GM21576 (cell line): ENCODE results near the gene ANKRD11.
"Not testable (repeated sequence)": the region's sequence is repeated elsewhere in the genome, so short reads cannot be mapped to it uniquely, and the experiment has no call there.

Experiments
- ATAC-seq: cut with Tn5 transposase; IDR thresholded peaks from one replicate; pipeline ENCODE4 v1.9.1; 2021; ENCODE audit warnings: mild to moderate bottlenecking, moderate library complexity; ENCODE audit not compliant: unreplicated experiment

ANKRD11 gene

GRCh38 chr16:89334050-89334449 is 156.3 kb downstream of the ANKRD11 start:
- ATAC-seq = no peak

GRCh38 chr16:89333401-89334001 is 156.9 kb downstream of the ANKRD11 start:
- ATAC-seq = not testable (repeated sequence)

- ATAC-seq = no peak
These were observed 157.5 kb downstream of the ANKRD11 start for GRCh38 chr16:89332902-89333245.

DNA sequence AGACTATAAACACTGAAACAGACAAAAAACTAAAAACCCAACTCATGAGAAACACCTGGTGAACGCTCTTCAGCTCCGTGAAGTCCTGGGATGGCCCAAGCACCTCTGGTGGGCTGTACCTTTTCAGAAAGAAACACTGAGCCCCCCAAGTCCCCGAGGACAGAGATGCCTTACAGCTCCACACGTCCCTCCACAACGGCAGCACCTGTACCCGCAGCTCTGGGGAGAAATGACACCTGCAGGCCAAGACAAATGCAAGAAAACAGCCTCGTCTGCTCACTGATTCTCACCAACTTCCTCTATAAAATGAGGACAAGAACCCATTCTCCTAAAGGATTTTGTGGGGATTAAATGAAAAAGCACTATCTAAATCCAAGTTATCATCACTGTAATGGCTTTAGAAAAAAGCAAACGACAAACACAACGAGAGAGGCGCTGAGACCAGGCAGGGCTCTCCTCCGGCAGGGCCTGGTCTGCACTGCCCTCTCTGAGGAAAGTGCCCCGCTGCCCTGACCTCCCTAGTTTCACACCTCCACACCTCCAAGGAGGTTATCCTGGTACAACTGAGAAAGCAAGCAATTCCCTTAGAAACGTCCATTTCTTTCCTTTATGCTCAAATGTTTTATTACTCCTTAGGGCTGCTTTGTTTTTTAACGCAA is 158.0 kb downstream of the ANKRD11 start:
- no peak for ATAC-seq

GRCh38 chr16:89331371-89332109 is 158.8 kb downstream of the ANKRD11 start:
- no peak for ATAC-seq

DNA sequence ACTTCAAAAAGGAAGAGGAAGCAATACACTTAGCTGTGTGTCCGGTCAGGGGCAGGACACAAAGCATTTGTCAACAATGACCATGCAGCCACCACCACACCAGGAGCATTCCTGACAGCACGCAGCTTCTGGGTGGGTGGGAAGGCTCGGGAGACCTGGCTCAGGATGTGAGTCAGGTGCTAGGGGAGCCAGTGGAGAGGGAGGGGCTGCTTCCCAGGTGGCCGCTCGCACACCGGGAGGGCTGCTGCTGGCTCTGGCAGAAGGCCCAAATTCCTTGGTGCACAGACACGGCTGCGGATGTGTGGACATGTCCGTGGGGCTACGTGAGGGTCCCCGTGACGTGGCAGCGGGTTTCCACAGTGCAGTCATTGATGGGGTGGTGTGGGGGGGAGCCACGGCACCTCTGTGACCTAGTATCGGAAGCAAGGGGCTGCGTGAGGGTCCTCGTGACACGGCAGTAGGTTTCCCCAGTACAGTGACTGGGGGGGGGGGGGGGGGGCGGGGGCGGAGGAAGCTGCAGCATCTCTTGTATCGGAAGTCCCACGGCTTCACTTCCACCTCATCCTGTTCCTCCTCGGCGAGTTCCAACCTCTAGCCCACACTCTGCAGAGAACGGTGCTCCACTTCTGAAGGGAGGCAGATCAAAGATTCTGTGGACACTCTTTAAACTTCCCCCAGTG is 160.0 kb downstream of the ANKRD11 start:
- ATAC-seq = no peak

- ATAC-seq = not testable (repeated sequence)
These were observed 160.6 kb downstream of the ANKRD11 start for GRCh38 chr16:89329830-89330176.

- ATAC-seq = not testable (repeated sequence)
These were observed 161.7 kb downstream of the ANKRD11 start for GRCh38 chr16:89328412-89329400.

DNA sequence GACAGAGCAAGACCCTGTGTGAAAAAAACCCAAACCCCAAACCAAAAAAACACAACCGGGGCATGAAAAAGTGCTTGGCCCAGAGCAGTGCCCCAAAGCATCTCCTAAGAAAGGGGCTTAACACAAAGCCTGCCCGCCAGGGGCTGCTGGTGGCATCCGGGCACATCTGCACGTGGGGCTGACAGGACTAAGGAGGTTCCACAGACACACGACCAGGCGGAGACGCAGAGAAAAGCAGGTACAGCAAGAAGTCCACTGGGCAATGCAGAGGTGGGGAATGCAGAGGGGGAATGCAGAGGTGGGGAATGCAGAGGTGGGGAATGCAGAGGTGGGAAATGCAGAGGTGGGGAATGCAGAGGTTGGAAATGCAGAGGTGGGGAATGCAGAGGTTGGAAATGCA is 163.6 kb downstream of the ANKRD11 start:
- ATAC-seq = no peak

- no peak for ATAC-seq
These were observed 164.4 kb downstream of the ANKRD11 start for GRCh38 chr16:89325861-89326471.

DNA sequence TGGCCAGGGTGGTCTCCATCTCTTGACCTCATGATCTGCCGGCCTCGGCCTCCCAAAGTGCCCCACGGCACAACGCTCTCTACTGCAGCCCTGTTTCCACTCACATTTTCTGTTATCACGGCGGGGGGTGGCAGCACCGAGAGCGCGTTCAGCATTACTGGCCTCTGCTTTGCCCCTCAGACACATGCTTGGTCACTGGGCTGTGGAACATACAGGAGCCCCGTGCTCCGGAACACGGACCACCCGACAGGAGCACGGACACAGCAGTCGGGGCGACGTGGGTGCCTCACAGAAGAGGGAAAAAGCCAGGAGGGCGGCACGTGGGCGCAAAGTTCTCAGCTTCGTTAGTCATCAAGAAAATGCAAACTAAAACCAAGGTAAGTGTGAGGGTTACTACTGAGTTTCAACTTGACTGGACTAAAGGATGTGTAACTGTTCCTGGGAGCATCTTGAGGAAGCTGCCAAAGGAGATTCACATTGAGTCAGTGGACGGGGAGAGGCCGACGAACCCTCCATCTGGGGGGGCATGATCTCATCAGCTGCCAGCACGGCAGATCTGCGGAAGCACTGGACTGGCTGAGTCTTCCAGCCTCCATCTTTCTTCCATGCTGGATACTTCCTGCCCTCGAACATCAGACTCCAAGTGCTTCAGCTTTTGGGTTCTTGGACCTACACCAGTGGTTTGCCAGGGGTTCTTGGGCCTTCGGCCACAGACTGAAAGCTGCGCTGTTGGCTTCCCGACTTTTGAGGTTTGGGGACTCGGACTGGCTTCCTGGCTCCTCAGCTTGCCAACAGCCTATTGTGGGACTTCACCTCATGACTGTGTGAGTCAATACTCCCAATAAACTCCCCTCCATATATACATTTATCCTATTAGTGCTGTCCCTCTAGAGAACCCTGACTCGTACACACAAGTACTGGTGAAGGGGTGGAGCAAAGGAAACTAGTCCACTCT is 166.0 kb downstream of the ANKRD11 start:
- peak; percentile 48 for ATAC-seq

DNA sequence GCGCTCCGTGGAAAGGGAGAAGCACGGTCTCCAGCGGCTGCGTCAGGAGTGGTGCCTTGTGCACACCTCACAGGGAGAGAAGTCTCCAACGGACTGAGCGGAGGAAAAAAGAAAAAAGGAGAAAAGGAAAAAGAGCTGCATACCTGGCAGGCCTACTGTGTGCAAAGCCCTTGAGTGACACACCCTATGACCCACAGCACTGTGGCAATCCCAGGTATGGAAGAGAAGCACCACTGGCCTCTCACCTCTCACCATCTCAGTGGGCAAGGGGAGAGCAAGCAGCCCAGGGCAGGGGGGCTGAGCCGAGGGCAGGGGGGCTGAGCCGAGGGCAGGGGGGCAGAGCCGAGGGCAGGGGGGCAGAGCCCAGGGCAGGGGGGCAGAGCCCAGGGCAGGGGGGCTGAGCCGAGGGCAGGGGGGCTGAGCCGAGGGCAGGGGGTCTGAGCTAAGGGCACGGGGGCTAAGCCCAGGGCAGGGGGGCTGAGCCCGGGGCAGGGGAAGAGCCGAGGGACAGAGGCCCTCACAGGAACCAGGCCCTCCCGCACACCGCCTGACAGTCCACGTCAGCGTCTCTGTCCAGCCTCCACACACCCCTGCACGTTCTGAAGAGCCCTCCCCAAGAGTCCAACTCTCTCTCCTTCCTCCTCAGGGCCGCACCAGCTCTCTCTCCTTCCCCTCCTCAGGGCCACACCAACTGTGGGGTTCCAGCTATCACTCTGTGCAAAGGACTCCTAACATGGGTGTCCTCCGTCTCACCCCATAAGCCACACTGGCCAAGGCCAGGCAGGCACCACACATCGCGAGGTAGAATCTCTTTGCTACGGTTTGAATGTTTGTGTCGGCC is 167.0 kb downstream of the ANKRD11 start:
- no peak for ATAC-seq

DNA sequence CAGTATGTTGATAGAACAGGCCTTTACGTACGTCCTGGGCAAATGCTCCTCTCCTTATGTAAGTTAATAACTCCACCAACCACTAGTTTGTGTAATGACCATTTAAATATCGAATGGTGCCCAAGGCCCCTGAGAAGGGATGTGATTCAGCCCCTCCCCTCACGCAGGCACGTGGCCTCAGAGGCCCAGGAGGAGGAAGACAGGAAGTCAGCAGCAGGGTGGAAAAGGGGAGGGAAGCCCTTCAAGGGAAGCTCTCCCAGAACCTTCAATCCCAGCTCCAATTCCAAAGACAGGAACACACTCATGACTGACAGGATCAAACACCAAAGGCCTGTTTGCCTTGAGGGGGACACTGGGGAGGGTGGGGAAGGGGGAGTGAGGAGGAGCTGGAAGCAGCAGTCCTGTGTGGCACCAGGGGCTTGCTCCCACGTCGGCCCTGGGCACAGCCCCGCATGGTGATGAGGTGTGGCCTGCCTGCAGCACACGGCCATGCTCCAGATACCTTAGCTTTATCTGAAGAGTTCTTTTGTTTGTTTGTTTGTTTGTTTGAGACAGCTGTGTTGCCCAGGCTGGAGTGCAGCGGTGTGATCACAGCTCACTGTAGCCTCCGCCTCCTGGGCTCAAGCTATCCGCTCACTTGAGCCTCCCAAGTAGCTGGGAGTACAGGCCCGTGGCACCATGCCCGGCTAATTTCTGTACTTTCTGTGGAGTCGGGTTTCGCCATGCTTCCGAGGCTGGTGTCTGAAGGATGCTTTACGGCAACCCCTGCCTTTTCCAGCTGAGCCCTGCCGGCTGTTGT is 167.8 kb downstream of the ANKRD11 start:
- no peak for ATAC-seq

- ATAC-seq = no peak
These were observed 169.4 kb downstream of the ANKRD11 start for GRCh38 chr16:89320782-89321501.

- ATAC-seq = no peak
These were observed 170.2 kb downstream of the ANKRD11 start for GRCh38 chr16:89319886-89320781.

GRCh38 chr16:89319631-89319885 is 170.8 kb downstream of the ANKRD11 start:
- no peak for ATAC-seq
